AG09309 (cell line): ENCODE measurements around the gene RNU2-1.
"Not testable (repeated sequence)": the region's sequence is repeated elsewhere in the genome, so short reads cannot be mapped to it uniquely, and the experiment has no call there.

Experiments used
- DNase-seq: peaks from one replicate; pipeline ENCODE4 v3.0.0-alpha.2; 2010; ENCODE audit warnings: low read depth
- H3K4me3 ChIP-seq: 2 replicates; pipeline ENCODE4 v1.5.1; 2011; ENCODE audit warnings: mild to moderate bottlenecking, low read depth, low read length, moderate library complexity; ENCODE audit not compliant: control insufficient read depth
- CTCF ChIP-seq: IDR thresholded peaks from 2 replicates; pipeline ENCODE4 v1.5.1; 2011; ENCODE audit warnings: mild to moderate bottlenecking, low read depth, low read length, inconsistent platforms; ENCODE audit not compliant: insufficient read depth, control insufficient read depth; ENCODE audit errors: missing control alignments

The RNU2-1 gene

GRCh38 chr17:43210576-43210975 is 23.2 kb downstream of the RNU2-1 start:
- TF ChIP-seq CTCF, result no peak
- H3K4me3 ChIP-seq, result no peak overlapping the region
- no peak for DNase-seq

- not testable (repeated sequence) for H3K4me3 ChIP-seq, DNase-seq
These were observed 30.8 kb downstream of the RNU2-1 start for GRCh38 chr17:43203013-43203412.

- DNase-seq, result no peak
- TF ChIP-seq CTCF, result no peak
- no peak overlapping the region for H3K4me3 ChIP-seq
These were observed 33.6 kb downstream of the RNU2-1 start for GRCh38 chr17:43200127-43200526.

GRCh38 chr17:43199633-43200032 is 34.1 kb downstream of the RNU2-1 start:
- no peak for TF ChIP-seq CTCF
- H3K4me3 ChIP-seq, result no peak overlapping the region
- DNase-seq, result no peak

- DNase-seq, result no peak
- no peak for TF ChIP-seq CTCF
- H3K4me3 ChIP-seq, result no peak overlapping the region
These were observed 40.5 kb downstream of the RNU2-1 start for GRCh38 chr17:43193251-43193650.

- not testable (repeated sequence) for H3K4me3 ChIP-seq, DNase-seq
These were observed 47.1 kb downstream of the RNU2-1 start for GRCh38 chr17:43186656-43187055.

GRCh38 chr17:43183921-43184320 is 49.9 kb downstream of the RNU2-1 start:
- no peak overlapping the region for H3K4me3 ChIP-seq
- TF ChIP-seq CTCF, result no peak

More at GRCh38 chr17:43183921-43184320, 49.9 kb downstream of the RNU2-1 start:
- no peak for DNase-seq
